ENCODE data around the gene MTR.

DNA sequence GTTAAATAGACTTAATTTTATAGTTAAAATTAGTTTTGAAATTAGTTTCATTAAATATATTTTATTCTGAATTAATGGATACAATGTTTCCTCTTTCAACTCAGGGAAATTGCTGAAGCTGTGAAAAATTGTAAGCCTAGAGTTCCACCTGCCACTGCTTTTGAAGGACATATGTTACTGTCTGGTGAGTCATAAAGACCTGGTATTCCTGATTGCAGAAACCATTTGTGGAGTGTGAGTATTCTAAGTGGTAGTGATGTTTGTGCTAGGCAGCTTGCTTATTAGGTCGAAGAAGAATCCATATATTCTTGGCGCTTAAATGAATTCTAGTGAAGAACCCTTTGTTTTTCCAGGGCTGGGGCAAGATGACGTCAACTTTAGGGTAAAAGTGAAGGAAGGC is 34.0 kb downstream of the MTR start:
- TF ChIP-seq, protein P1, sequence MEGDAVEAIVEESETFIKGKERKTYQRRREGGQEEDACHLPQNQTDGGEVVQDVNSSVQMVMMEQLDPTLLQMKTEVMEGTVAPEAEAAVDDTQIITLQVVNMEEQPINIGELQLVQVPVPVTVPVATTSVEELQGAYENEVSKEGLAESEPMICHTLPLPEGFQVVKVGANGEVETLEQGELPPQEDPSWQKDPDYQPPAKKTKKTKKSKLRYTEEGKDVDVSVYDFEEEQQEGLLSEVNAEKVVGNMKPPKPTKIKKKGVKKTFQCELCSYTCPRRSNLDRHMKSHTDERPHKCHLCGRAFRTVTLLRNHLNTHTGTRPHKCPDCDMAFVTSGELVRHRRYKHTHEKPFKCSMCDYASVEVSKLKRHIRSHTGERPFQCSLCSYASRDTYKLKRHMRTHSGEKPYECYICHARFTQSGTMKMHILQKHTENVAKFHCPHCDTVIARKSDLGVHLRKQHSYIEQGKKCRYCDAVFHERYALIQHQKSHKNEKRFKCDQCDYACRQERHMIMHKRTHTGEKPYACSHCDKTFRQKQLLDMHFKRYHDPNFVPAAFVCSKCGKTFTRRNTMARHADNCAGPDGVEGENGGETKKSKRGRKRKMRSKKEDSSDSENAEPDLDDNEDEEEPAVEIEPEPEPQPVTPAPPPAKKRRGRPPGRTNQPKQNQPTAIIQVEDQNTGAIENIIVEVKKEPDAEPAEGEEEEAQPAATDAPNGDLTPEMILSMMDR (IDR thresholded peaks at IDR 0.05) = no peak
- TF ChIP-seq ZFX (IDR thresholded peaks at IDR 0.05; ENCODE audit: borderline replicate concordance) = no peak
